ENCODE data around the gene SMPDL3B.

The SMPDL3B gene

GRCh38 chr1:27934818-27935549 is at the start of gene SMPDL3B:
SMPDL3B (plus strand) TSS chr1:27935000; CDS start chr1:27935184, 184 bp downstream.
- DNase-seq, result peak; percentile 52

GRCh38 chr1:27885114-27885528 is 49.7 kb upstream of the SMPDL3B start:
- no peak for DNase-seq

- DNase-seq, result no peak
These were observed 49.0 kb upstream of the SMPDL3B start for GRCh38 chr1:27885621-27886352.

GRCh38 chr1:27886353-27886679 is 48.5 kb upstream of the SMPDL3B start:
- DNase-seq, result no peak

GRCh38 chr1:27886744-27887143 is 48.1 kb upstream of the SMPDL3B start:
- no peak for DNase-seq

GRCh38 chr1:27887215-27888021 is 47.4 kb upstream of the SMPDL3B start:
- DNase-seq, result no peak

GRCh38 chr1:27889506-27889905 is 45.3 kb upstream of the SMPDL3B start:
- DNase-seq, result no peak

- DNase-seq, result no peak
These were observed 43.5 kb upstream of the SMPDL3B start for GRCh38 chr1:27891196-27891889.

- DNase-seq, result no peak
These were observed 40.3 kb upstream of the SMPDL3B start for GRCh38 chr1:27894521-27894920.

GRCh38 chr1:27906759-27907158 is 28.0 kb upstream of the SMPDL3B start:
- no peak for DNase-seq

- DNase-seq, result no peak
These were observed 22.4 kb upstream of the SMPDL3B start for GRCh38 chr1:27912429-27912828.

GRCh38 chr1:27915082-27915575 is 19.7 kb upstream of the SMPDL3B start:
- no peak for DNase-seq

GRCh38 chr1:27922272-27922671 is 12.5 kb upstream of the SMPDL3B start:
- no peak for DNase-seq

- no peak for DNase-seq
These were observed 6.4 kb upstream of the SMPDL3B start for GRCh38 chr1:27928216-27928954.

GRCh38 chr1:27931184-27931583 is 3.6 kb upstream of the SMPDL3B start:
- no peak for DNase-seq

GRCh38 chr1:27931759-27932158 is 3.0 kb upstream of the SMPDL3B start:
- DNase-seq, result no peak

- no peak for DNase-seq
These were observed 921 bp downstream of the SMPDL3B start for GRCh38 chr1:27935721-27936120.

- DNase-seq, result no peak
These were observed 1.6 kb downstream of the SMPDL3B start for GRCh38 chr1:27936370-27936769.

- DNase-seq, result no peak
These were observed 2.7 kb downstream of the SMPDL3B start for GRCh38 chr1:27937524-27937836.

- DNase-seq, result no peak
These were observed 3.7 kb downstream of the SMPDL3B start for GRCh38 chr1:27938488-27938887.

GRCh38 chr1:27940297-27940696 is 5.5 kb downstream of the SMPDL3B start:
- peak; percentile 2 for DNase-seq

- no peak for DNase-seq
These were observed 6.2 kb downstream of the SMPDL3B start for GRCh38 chr1:27940870-27941560.

Measured in COR-L47 (cell line).